GM12878 (cell line): Measurements from ENCODE around the gene KLK2. TPM values are rescaled to one million over a fixed set of nuclear protein-coding genes. Genes with fewer than 3 reads are reported as not detected.

ENCODE experiments used
- ATAC-seq: fragments of 200-7000 bp; cut with Tn5 transposase; 3 replicates; pipeline ENCODE4 v1.9.1; 2020; ENCODE audit warnings: mild to moderate bottlenecking, moderate library complexity
- BruUV-seq: library from RNA; stranded (reverse); fragments of 400-500 nt; replicated peaks from 2 replicates; lab custom pipeline; 2021; lab: Mats Ljungman, UMichigan
- CTCF ChIA-PET: fragments of 300-600 bp; sonication (Branson Sonifier 250); formaldehyde crosslinking; extraction: SDS; loops from one replicate; lab custom pipeline; 2021; ENCODE audit warnings: inconsistent platforms; lab: Yijun Ruan, JAX
- POLR2A ChIA-PET: fragments of 350-600 bp; formaldehyde crosslinking; extraction: SDS; loops from one replicate; lab custom pipeline; 2021; ENCODE audit warnings: inconsistent platforms; lab: Charles Lee
- RAD21 ChIA-PET: fragments of 300-600 bp; sonication (Branson Sonifier 250); formaldehyde crosslinking; loops from one replicate; lab custom pipeline; 2023; ENCODE audit warnings: antibody characterized with exemption; ENCODE audit not compliant: unreplicated experiment; lab: Charles Lee
- SMC1A ChIA-PET: fragments of 300-600 bp; sonication (Branson Sonifier 250); formaldehyde crosslinking; loops from one replicate; lab custom pipeline; 2023; ENCODE audit not compliant: unreplicated experiment, uncharacterized antibody; lab: Charles Lee
- DNase-seq: peaks from one replicate; pipeline ENCODE4 v3.0.0-alpha.2; 2011; ENCODE audit warnings: low read depth, low spot score
- FAIRE-seq: peaks from 3 replicates; lab custom pipeline; 2011; peaks lifted over from hg19 to GRCh38; lab: Jason Lieb, UNC
- H2AFZ ChIP-seq: 2 replicates; pipeline ENCODE4 v1.6.0; 2011; ENCODE audit warnings: low read depth, low read length, control low read depth; ENCODE audit not compliant: control insufficient read depth
- H3K27ac ChIP-seq: 2 replicates; pipeline ENCODE4 v1.5.1; 2011; ENCODE audit warnings: control low read depth; ENCODE audit not compliant: control insufficient read depth, insufficient read depth
- H3K27me3 ChIP-seq, 2 experiments: replicated peaks in 1 of 2; 2 replicates each; pipeline versions ENCODE4 v1.6.0 to v1.6.1; 2011; ENCODE audit warnings: low read length in 1 of 2; ENCODE audit not compliant: control insufficient read depth in 2 of 2, insufficient read depth in 2 of 2
- H3K36me3 ChIP-seq, 2 experiments: 2 replicates each; pipeline ENCODE4 v1.5.1; 2011; ENCODE audit warnings: low read length in 1 of 2; ENCODE audit not compliant: control insufficient read depth in 2 of 2, insufficient read depth in 2 of 2
- H3K4me1 ChIP-seq: 2 replicates; pipeline ENCODE4 v1.6.1; 2011; ENCODE audit warnings: mild to moderate bottlenecking, low read length, moderate library complexity, mixed read lengths; ENCODE audit not compliant: control insufficient read depth, insufficient read depth
- H3K4me2 ChIP-seq: 2 replicates; pipeline ENCODE4 v1.6.0; 2011; ENCODE audit warnings: control low read depth; ENCODE audit not compliant: control insufficient read depth, insufficient read depth
- H3K4me3 ChIP-seq: fragments of 200-600 bp; sonication (generic); 2 replicates; pipeline ENCODE4 v1.5.1; 2016
- H3K79me2 ChIP-seq: 2 replicates; pipeline ENCODE4 v1.6.0; 2011; ENCODE audit warnings: low read length; ENCODE audit not compliant: control insufficient read depth, insufficient read depth
- H3K9ac ChIP-seq: 2 replicates; pipeline ENCODE4 v1.8.0; 2011; ENCODE audit warnings: low read length, control low read depth, mixed read lengths; ENCODE audit not compliant: control insufficient read depth, insufficient read depth
- H3K9me3 ChIP-seq: replicated peaks from 3 replicates; pipeline ENCODE4 v1.5.1; 2011; ENCODE audit warnings: mild to moderate bottlenecking, low read length; ENCODE audit not compliant: control insufficient read depth, insufficient read depth
- H4K20me1 ChIP-seq: 2 replicates; pipeline ENCODE4 v1.6.0; 2011; ENCODE audit not compliant: control insufficient read depth, insufficient read depth
- ASH2L ChIP-seq: fragments of 300-600, 200-600 bp; sonication (generic); IDR thresholded peaks from 2 replicates; pipeline ENCODE4 v1.6.1; 2017; ENCODE audit warnings: low read depth, mild to moderate bottlenecking, borderline replicate concordance
- DPF2 ChIP-seq: fragments of 450-650 bp; IDR thresholded peaks from 2 replicates; pipeline ENCODE4 v1.6.1; 2017; ENCODE audit warnings: mild to moderate bottlenecking
- ETV6 ChIP-seq, 2 experiments: fragments of 450-650 bp in 1 of 2; IDR thresholded peaks in 1 of 2; conservative IDR thresholded peaks in 1 of 2; 2 replicates each; pipeline ENCODE4 v1.6.1; 2014; ENCODE audit warnings: antibody characterized with exemption in 1 of 2, borderline replicate concordance in 1 of 2, low read depth in 1 of 2, mild to moderate bottlenecking in 1 of 2, moderate library complexity in 1 of 2
- EZH2 ChIP-seq: IDR thresholded peaks from 2 replicates; pipeline ENCODE4 v1.6.1; 2012; ENCODE audit warnings: low read depth, mild to moderate bottlenecking, control low read depth, inconsistent platforms, low read length, borderline replicate concordance; ENCODE audit not compliant: control insufficient read depth
- HSF1 ChIP-seq: fragments of 150-350 bp; IDR thresholded peaks from 2 replicates; pipeline ENCODE4 v1.6.1; 2014; ENCODE audit warnings: mild to moderate bottlenecking, low read depth, low read length
- IKZF1 ChIP-seq: fragments of 450-650 bp; conservative IDR thresholded peaks from 2 replicates; pipeline ENCODE4 v1.6.1; 2017; ENCODE audit warnings: antibody characterized with exemption, mild to moderate bottlenecking
- LARP7 ChIP-seq: fragments of 450-650 bp; IDR thresholded peaks from 2 replicates; pipeline ENCODE4 v1.6.1; 2017; ENCODE audit warnings: mild to moderate bottlenecking
- MTA3 ChIP-seq: IDR thresholded peaks from 2 replicates; pipeline ENCODE4 v1.6.1; 2012; ENCODE audit warnings: low read length, inconsistent platforms, borderline replicate concordance
- NR2C1 ChIP-seq: fragments of 450-650 bp; IDR thresholded peaks from 2 replicates; pipeline ENCODE4 v1.6.1; 2017; ENCODE audit warnings: antibody characterized with exemption, mild to moderate bottlenecking, moderate library complexity
- POLR2A ChIP-seq: IDR thresholded peaks from 2 replicates; pipeline ENCODE4 v1.6.1; 2011; ENCODE audit warnings: low read depth, mild to moderate bottlenecking, low read length
- REST ChIP-seq: IDR thresholded peaks from 2 replicates; pipeline ENCODE4 v1.6.1; 2012; ENCODE audit warnings: mild to moderate bottlenecking, low read depth, low read length
- TCF3 ChIP-seq: IDR thresholded peaks from 2 replicates; pipeline ENCODE4 v1.6.1; 2012; ENCODE audit warnings: low read depth, mild to moderate bottlenecking, low read length, borderline replicate concordance; ENCODE audit not compliant: insufficient read depth
- TCF7 ChIP-seq: IDR thresholded peaks from 2 replicates; pipeline ENCODE4 v1.6.1; 2014; ENCODE audit warnings: antibody characterized with exemption, borderline replicate concordance
- USF1 ChIP-seq: IDR thresholded peaks from 2 replicates; pipeline ENCODE4 v1.6.1; 2011; ENCODE audit warnings: borderline replicate concordance, low read depth, mild to moderate bottlenecking, moderate library complexity, mixed read lengths, low read length; ENCODE audit not compliant: insufficient read depth; ENCODE audit errors: extremely low read length
- WRNIP1 ChIP-seq: IDR thresholded peaks from 2 replicates; pipeline ENCODE4 v1.6.1; 2011; ENCODE audit warnings: low read depth, low read length, improper control_type of control experiment, borderline replicate concordance
- WGBS: methylation state at CpG from one replicate; pipeline ENCODE4 v1.1.6; 2016; ENCODE audit warnings: low lambda C conversion rate; ENCODE audit not compliant: insufficient replicate concordance, insufficient coverage; ENCODE audit errors: missing lambda C conversion rate; 5-methylcytosine and 5-hydroxymethylcytosine counted together
- in situ Hi-C: fragments of 300-500 bp; cut with MboI; formaldehyde crosslinking; loops from 9 replicates; pipeline ENCODE4 v1.14.3; 2018; ENCODE audit warnings: mixed read lengths
- intact Hi-C: fragments of 100-400 bp; cut with micrococcal nuclease; formaldehyde crosslinking; loops from one replicate; pipeline ENCODE4 v1.14.2; 2022; ENCODE audit not compliant: unreplicated experiment
- polyA plus RNA-seq, 11 experiments: library from polyadenylated mRNA; depleted of rRNA in 4 of 11; unstranded in 6 of 11; stranded (reverse) in 5 of 11; fragments of >200 nt; fragmentation: Nextera tagmentation in 4 of 11; fragmentation: Illumina TruSeq in 1 of 11; extraction: Ambion mirVana in 4 of 11; extraction: Trizol in 1 of 11; gene quantifications; 1 replicate in 1 of 11; 2 replicates in 10 of 11; pipeline versions ENCODE4 v1.2.1 to v1.2.3, GENCODE V29; 2011 to 2016; ENCODE audit warnings: inconsistent platforms in 2 of 11, missing spikeins in 2 of 11, low read depth in 1 of 11
- total RNA-seq, 4 experiments: library from RNA; depleted of rRNA in 3 of 4; stranded (reverse); fragments of >200 nt in 3 of 4; fragmentation: Illumina TruSeq in 1 of 4; extraction: Trizol in 1 of 4; gene quantifications; 2 replicates each; pipeline versions ENCODE4 v1.2.1 to v1.2.3, GENCODE V29; 2013 to 2021
- TF ChIP-seq, protein P1 (sequence below): IDR thresholded peaks from 2 replicates; pipeline ENCODE4 v1.6.1; 2011; ENCODE audit warnings: low read depth, low read length, improper control_type of control experiment, borderline replicate concordance

Gene KLK2
- total and polyA plus RNA-seq, 10 of the 15 experiments (the other 5 are each of a cell fraction or from before 2014, with no cell fraction given): 0.19 to 3.1 (median 1.2) TPM

GRCh38 chr19:50924586-50924985 is 51.3 kb downstream of the KLK2 start:
- Histone ChIP-seq H3K36me3 (no peaks in the 10 kb centered on the region), H3K9me3 (no peaks in the 10 kb centered on the region), H3K9ac (no peak overlapping the region), H3K79me2 (no peaks in the 10 kb centered on the region), H3K4me1 (no peaks in the 10 kb centered on the region), H3K4me3 (no peak overlapping the region), H3K27me3 (no peaks in the 10 kb centered on the region), H3K27ac (no peak overlapping the region), H2AFZ (no peak overlapping the region), H3K4me2 (no peak overlapping the region), H4K20me1 (no peaks in the 10 kb centered on the region)
- SMC1A ChIA-PET: interaction anchor here (0.9 kb wide), 1 partner anchor 142 kb away, joined by 4 read pairs; no protein-coding TSS in a partner anchor
- WGBS: 46% methylated on average over 6 of the region's 6 CpGs
- BruUV-seq: no TSS peak
- TF ChIP-seq TCF7 (no peak), NR2C1 (no peak), HSF1 (no peak), REST (no peak), DPF2 (no peak), EZH2 (no peak), ETV6 (conservative IDR thresholded peaks at IDR 0.05 in 1 of 2, IDR thresholded peaks at IDR 0.05 in 1 of 2; ENCODE audit: borderline replicate concordance in 1 of 2, low read depth in 1 of 2) (no peak), WRNIP1 (no peak), POLR2A (no peak), USF1 (no peak), TCF3 (no peak), IKZF1 (no peak), LARP7 (no peak), MTA3 (no peak), ASH2L (no peak)
- TF ChIP-seq, protein P1, sequence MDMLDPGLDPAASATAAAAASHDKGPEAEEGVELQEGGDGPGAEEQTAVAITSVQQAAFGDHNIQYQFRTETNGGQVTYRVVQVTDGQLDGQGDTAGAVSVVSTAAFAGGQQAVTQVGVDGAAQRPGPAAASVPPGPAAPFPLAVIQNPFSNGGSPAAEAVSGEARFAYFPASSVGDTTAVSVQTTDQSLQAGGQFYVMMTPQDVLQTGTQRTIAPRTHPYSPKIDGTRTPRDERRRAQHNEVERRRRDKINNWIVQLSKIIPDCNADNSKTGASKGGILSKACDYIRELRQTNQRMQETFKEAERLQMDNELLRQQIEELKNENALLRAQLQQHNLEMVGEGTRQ: no peak
- CTCF ChIA-PET: interaction anchor here (0.6 to 2.1 kb wide), 6 partner anchors 10 to 215 kb away, joined by 3 to 11 read pairs (median 4); no protein-coding TSS in a partner anchor
- intact Hi-C loops: no loop called here
- no peak for ATAC-seq
- in situ Hi-C loops: loop anchor here (10.0 kb wide), 1 partner anchor 390 kb away; no protein-coding TSS in a partner anchor
- POLR2A ChIA-PET: no interaction called here
- no peak for FAIRE-seq
- RAD21 ChIA-PET: interaction anchor here (0.8 kb wide), 1 partner anchor 28 kb away, joined by 3 read pairs; no protein-coding TSS in a partner anchor
- DNase-seq: no peak
